ENCODE measurements around the gene ZNF385A.

ZNF385A gene

DNA sequence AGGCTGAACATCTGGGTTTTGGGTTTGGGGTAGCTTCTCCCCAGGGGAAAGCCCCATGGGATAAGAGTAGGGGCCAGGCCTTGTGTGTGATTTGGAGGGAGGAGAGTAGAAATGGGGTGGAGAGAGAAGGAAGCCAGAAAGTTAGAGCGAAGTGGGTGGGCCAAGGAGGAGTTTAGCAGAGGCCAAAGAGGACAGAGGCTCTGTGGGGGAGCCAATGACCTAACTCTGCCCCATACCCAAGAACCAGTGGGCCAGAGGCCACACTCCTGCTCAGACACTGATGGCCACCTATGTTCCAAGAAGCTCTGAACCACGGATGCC is 9.3 kb downstream of the ZNF385A start:
- DNase-seq (ENCODE audit: extremely low read depth in 1 of 2, low read depth in 1 of 2), result no peak

GRCh38 chr12:54374562-54375258 is 9.8 kb downstream of the ZNF385A start:
- DNase-seq (ENCODE audit: extremely low read depth in 1 of 2, low read depth in 1 of 2), result no peak

GRCh38 chr12:54373649-54374561 is 10.6 kb downstream of the ZNF385A start:
- no peak for DNase-seq (ENCODE audit: extremely low read depth in 1 of 2, low read depth in 1 of 2)

DNA sequence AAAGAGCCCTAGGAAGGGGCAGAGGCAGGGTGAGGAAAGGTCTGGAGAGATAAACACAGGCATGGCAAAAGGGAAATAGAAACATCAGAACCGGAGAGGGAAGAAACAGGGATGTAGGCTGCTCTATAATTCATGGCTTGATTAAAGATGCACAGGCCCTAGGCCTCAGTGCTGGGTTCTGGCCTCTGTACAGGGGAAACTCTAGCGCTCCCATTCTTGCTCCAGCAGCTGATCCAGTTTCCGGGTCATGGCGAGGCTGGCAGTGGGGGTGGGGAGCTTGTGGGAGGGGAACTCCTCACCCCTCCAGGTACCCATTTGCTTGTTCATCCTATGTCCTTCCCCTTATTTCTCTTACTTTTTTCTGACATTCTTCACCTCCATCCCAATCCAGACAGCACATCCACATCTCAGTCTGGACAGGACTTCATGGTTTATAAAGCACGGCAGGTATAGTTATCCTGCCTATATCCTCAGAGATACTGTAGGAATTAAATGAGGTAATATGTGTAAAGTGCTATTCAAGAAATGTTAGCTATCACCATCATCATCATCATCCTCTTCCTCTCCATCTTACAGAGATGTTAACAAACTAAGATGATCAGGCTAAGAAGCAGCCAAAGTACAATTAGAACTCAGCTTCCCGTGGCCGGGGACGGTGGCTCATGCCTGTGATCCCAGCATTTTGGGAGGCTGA is 12.3 kb downstream of the ZNF385A start:
- DNase-seq (ENCODE audit: extremely low read depth in 1 of 2, low read depth in 1 of 2), result no peak

GRCh38 chr12:54371328-54372112 is 13.0 kb downstream of the ZNF385A start:
- DNase-seq (ENCODE audit: extremely low read depth in 1 of 2, low read depth in 1 of 2), result no peak

GRCh38 chr12:54370171-54370730 is 14.3 kb downstream of the ZNF385A start:
- DNase-seq (ENCODE audit: extremely low read depth in 1 of 2, low read depth in 1 of 2), result no peak

GRCh38 chr12:54369597-54370131 is 14.9 kb downstream of the ZNF385A start:
- DNase-seq (ENCODE audit: extremely low read depth in 1 of 2, low read depth in 1 of 2), result no peak

GRCh38 chr12:54368709-54369596 is 15.6 kb downstream of the ZNF385A start:
- DNase-seq (ENCODE audit: extremely low read depth in 1 of 2, low read depth in 1 of 2), result peak; percentile 78 to 84

- no peak for DNase-seq (ENCODE audit: extremely low read depth in 1 of 2, low read depth in 1 of 2)
Observed at GRCh38 chr12:54368025-54368708, 16.4 kb downstream of the ZNF385A start.

- DNase-seq (ENCODE audit: extremely low read depth in 1 of 2, low read depth in 1 of 2), result no peak
Observed at GRCh38 chr12:54364413-54364812, 20.1 kb downstream of the ZNF385A start, which contains the start of gene GPR84. Gene GPR84 (minus strand): TSS chr12:54364486. CDS start chr12:54363851, 635 bp downstream.

- no peak for DNase-seq (ENCODE audit: extremely low read depth in 1 of 2, low read depth in 1 of 2)
Observed at GRCh38 chr12:54363618-54364017, 20.9 kb downstream of the ZNF385A start.

DNA sequence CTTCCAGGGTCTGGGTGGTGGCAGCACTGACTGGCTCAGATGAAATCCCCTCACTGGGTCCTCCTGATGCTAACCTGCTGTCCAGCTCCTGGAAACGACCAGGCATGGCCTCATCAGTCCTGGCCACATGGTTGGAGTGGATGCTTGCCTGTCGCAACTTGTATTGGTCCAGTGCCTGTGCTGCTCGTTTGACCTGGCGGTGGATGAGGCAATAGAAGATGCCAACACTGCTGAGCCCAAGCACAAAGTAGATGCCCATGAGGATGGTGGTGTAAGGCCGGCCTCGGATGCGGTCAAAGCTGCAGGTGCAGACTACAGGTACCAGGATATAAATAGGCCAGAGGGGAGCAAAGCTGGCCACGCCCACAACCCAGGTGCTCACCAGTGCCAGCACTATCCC is 21.5 kb downstream of the ZNF385A start:
- no peak for DNase-seq (ENCODE audit: extremely low read depth in 1 of 2, low read depth in 1 of 2)

GRCh38 chr12:54360717-54361456 is 23.6 kb downstream of the ZNF385A start:
- no peak for DNase-seq (ENCODE audit: extremely low read depth in 1 of 2, low read depth in 1 of 2)

- DNase-seq (ENCODE audit: extremely low read depth in 1 of 2, low read depth in 1 of 2), result no peak
Observed at GRCh38 chr12:54359762-54360351, 24.7 kb downstream of the ZNF385A start.

- peak; percentile 80 to 85 for DNase-seq (ENCODE audit: extremely low read depth in 1 of 2, low read depth in 1 of 2)
Observed at GRCh38 chr12:54358945-54359761, 25.4 kb downstream of the ZNF385A start.

DNA sequence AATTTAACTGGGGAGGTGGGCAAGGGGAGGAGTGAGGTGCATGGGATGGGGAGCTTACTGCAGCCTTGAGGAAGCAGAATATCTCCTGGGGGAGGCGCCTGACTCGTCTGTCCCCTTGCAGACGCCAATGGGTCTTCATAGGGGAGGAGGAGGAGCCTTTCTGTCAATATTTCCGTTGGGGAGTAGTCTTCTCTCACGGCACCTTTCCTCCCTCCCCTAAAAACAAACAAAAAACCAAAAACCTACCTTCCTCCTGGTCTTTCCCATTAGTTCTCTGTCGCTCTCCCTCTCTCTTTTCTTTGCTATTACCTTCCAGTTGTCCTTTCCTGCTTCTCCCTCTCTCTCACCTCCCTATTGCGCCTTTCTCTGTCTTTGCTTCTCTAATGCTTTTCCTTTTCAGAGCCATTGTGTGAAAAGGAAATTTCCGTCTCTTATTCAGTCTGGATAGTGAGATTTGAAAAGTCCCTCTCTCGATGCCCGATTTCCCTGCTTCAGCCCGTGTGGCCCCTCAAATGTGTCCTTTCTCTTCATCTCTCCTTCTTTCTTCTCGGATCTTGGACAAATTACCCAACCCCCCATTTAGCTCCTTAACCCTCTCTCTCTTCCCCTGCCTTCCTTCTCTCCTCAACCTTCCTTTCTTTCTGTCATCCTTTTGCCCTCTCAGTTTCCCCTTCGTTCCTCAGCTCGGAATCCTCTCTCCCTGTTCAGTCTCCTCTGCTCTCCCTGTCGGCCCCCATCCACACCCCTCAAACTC is 26.2 kb downstream of the ZNF385A start:
- DNase-seq (ENCODE audit: extremely low read depth in 1 of 2, low read depth in 1 of 2), result no peak

Data from activated CD8-positive, alpha-beta memory T cell treated with anti-CD3 and anti-CD28 coated beads for 1 hour (primary cell).